ENCODE data around the gene CATSPERE.

The CATSPERE gene

DNA sequence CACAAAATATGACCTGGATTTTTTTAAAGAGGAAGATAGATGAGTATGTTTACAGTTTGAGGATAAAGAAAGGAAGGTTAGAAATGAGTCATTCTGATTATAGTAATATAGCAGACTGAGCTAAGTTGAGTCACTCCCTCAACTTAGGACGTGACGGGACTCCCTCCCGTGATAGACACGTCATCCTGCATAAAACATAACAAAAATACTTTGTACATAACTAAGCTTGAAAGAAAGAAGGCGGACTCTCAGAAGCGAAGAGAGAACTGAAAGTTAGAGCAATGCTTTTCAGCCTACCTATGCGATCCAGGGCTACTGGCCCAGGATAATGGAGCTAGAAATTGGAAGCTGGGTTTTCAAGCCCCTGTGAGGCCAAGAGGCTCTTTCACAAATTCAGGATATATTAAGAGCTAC lies 138.9 kb downstream of the CATSPERE start:
- peak overlapping the region; percentile 21 for H3K4me3 ChIP-seq (replicated peaks; ENCODE audit: low read depth, low read length)
- TF ChIP-seq, protein P1, sequence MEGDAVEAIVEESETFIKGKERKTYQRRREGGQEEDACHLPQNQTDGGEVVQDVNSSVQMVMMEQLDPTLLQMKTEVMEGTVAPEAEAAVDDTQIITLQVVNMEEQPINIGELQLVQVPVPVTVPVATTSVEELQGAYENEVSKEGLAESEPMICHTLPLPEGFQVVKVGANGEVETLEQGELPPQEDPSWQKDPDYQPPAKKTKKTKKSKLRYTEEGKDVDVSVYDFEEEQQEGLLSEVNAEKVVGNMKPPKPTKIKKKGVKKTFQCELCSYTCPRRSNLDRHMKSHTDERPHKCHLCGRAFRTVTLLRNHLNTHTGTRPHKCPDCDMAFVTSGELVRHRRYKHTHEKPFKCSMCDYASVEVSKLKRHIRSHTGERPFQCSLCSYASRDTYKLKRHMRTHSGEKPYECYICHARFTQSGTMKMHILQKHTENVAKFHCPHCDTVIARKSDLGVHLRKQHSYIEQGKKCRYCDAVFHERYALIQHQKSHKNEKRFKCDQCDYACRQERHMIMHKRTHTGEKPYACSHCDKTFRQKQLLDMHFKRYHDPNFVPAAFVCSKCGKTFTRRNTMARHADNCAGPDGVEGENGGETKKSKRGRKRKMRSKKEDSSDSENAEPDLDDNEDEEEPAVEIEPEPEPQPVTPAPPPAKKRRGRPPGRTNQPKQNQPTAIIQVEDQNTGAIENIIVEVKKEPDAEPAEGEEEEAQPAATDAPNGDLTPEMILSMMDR (IDR thresholded peaks at IDR 0.05; ENCODE audit: low read depth, low read length, missing control alignments), result no peak
- peak; percentile 62 for DNase-seq (ENCODE audit: extremely low read depth, low read depth)

DNA sequence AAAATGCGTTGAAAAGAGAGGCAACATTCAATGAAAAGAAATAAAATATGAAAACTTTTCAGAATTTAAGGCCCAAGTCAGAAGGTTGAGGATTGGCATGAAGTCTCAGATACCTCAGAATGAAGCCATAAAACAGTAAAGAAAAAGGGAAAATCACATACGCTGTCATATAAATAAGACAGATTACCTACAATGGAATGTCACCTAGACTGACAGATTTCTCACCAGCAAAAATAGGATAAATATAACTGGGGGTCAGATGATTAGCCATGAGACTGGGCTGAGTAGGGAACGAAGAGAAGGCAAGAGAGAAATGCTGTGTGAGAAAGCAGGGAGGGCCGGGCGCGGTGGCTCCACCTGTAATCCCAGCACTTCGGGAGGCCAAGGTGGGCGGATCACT lies 140.3 kb downstream of the CATSPERE start:
- H3K4me3 ChIP-seq (replicated peaks; ENCODE audit: low read depth, low read length), result no peak overlapping the region
- TF ChIP-seq, protein P1 (IDR thresholded peaks at IDR 0.05; ENCODE audit: low read depth, low read length, missing control alignments), result no peak
- DNase-seq (ENCODE audit: extremely low read depth, low read depth), result no peak

DNA sequence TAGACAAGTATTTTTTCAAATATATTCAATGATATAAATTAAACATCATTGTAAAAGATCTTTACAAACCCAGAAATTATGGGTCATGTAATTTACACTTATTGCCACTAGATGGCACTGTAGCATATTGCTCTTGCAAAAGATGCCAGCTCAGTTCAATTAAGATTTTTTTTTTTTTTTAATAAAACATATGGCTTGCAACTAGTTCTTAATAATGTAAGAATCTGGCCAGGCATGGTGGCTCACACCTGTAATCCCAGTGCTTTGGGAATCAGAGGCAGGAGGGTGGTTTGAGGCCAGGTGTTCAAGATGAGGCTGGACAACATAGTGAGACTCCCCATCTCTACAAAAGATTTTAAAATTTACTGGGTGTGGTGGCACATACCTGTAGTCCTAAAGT lies 142.4 kb downstream of the CATSPERE start:
- H3K4me3 ChIP-seq (replicated peaks; ENCODE audit: low read depth, low read length), result no peak overlapping the region
- TF ChIP-seq, protein P1 (IDR thresholded peaks at IDR 0.05; ENCODE audit: low read depth, low read length, missing control alignments), result peak; percentile 52
- peak; percentile 14 for DNase-seq (ENCODE audit: extremely low read depth, low read depth)

DNA sequence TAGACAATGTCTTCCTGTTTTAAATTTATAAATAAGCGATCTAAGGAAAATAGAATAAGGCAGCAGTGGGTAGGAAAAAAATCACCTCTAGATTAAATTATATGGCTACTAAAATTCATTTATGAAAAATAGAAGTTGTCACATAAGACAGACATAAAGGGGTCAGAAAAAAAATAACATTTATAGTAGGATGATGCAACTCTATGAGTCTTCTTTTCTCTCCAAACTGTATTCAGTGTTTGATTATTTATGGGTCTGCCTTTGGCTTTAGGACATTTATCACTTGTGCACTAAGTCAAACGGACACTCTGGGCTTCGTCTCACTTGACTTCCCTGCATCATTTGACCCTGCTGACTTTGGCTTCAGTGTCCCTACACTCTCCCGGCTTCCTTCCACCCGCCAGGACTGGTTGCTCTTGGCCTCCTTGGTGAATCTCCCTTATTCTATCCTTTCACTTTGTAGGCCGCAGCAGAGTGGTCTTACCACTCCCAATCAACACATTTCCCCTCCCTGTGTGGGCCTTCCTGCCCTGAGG lies 144.8 kb downstream of the CATSPERE start:
- TF ChIP-seq, protein P1 (IDR thresholded peaks at IDR 0.05; ENCODE audit: low read depth, low read length, missing control alignments), result no peak
- H3K4me3 ChIP-seq (replicated peaks; ENCODE audit: low read depth, low read length), result no peak overlapping the region
- DNase-seq (ENCODE audit: extremely low read depth, low read depth), result no peak

DNA sequence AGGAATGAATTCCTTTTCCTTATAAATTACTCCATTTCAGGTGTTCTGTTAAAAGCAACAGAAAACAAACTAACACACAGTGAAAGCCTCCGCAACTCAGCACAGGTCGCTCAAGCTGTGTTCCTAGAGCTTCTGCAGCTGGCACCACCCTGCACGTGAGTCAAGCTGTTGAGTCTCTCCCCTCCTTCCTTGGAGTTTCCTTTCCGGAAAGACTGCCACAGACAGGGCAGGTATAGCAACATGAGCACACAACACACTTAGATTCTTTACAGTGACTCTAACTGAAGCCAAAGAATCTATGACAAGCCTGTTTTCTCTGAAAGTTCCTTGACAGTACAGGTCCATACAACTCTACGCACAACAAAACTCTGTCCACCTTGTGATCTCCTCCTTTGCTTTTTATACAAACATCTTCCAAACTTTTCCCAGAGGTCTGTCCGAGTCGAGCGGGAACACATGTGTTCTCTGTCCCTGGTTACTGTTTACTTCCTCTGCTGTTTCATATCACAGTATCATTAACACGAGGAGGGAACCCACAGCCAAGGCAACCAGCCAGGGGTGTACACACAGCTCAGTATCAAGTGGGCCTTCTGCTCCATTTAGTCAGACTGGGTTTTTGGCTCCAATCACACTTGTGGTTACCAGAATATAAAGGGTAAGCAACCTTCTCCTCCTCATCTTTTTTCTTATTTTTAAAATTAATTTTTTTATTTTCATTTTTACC lies 153.2 kb downstream of the CATSPERE start:
- TF ChIP-seq, protein P1 (IDR thresholded peaks at IDR 0.05; ENCODE audit: low read depth, low read length, missing control alignments), result no peak
- no peak overlapping the region for H3K4me3 ChIP-seq (replicated peaks; ENCODE audit: low read depth, low read length)
- DNase-seq (ENCODE audit: extremely low read depth, low read depth), result no peak

DNA sequence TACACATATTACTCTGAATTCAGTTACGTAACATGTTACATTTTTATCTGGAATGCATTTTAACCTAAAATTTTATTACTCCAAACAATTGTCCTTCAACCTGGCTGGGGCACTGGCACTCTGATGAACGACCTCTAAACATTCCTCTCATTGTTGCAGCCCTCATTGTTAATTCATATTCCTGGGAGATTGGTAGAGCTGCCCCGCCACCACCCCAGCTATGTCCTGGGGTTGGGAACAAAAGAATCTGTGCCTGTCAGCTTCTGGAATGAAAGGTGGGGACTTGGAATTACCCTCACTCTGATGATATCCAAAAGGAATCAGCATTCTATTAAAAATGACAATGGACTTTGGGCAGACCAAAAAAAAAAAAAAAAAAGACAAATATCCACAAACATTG lies 153.8 kb downstream of the CATSPERE start:
- no peak overlapping the region for H3K4me3 ChIP-seq (replicated peaks; ENCODE audit: low read depth, low read length)
- no peak for DNase-seq (ENCODE audit: extremely low read depth, low read depth)
- TF ChIP-seq, protein P1 (IDR thresholded peaks at IDR 0.05; ENCODE audit: low read depth, low read length, missing control alignments), result no peak
